SH-SY5Y (cell line): ENCODE measurements around the gene DTX3L.

Experiments used
- GATA2 ChIP-seq: IDR thresholded peaks from 2 replicates; pipeline ENCODE4 v1.6.1; 2011; ENCODE audit warnings: mild to moderate bottlenecking, low read depth, low read length
- GATA3 ChIP-seq: IDR thresholded peaks from 2 replicates; pipeline ENCODE4 v1.6.1; 2011; ENCODE audit warnings: low read depth, mild to moderate bottlenecking, low read length, moderate library complexity

- TF ChIP-seq GATA2 (no peak), GATA3 (no peak)
Measured at GRCh38 chr3:122548619-122549018, 15.5 kb upstream of the DTX3L start.
